Astrocyte (in vitro differentiated cells and primary cell): ENCODE measurements around the gene CASTOR1. TPM values are rescaled to one million over a fixed set of nuclear protein-coding genes. Genes with fewer than 3 reads are reported as not detected.

ENCODE experiments used
- DNase-seq: peaks from one replicate; pipeline ENCODE4 v3.0.0-alpha.2; 2010; ENCODE audit warnings: low read depth
- FAIRE-seq: peaks from 2 replicates; lab custom pipeline; 2011; peaks lifted over from hg19 to GRCh38; lab: Jason Lieb, UNC
- H2AFZ ChIP-seq: 2 replicates; pipeline ENCODE4 v1.6.0; 2012; ENCODE audit warnings: low read depth, low read length, inconsistent platforms
- H3K27ac ChIP-seq: 2 replicates; pipeline ENCODE4 v1.5.1; 2011; ENCODE audit warnings: low read depth, low read length, inconsistent platforms
- H3K27me3 ChIP-seq: 2 replicates; pipeline ENCODE4 v1.6.0; 2011; ENCODE audit warnings: low read length, inconsistent platforms; ENCODE audit not compliant: insufficient read depth
- H3K36me3 ChIP-seq: 2 replicates; pipeline ENCODE4 v1.5.1; 2011; ENCODE audit warnings: low read length, inconsistent platforms; ENCODE audit not compliant: insufficient read depth
- H3K4me1 ChIP-seq: 2 replicates; pipeline ENCODE4 v1.5.1; 2011; ENCODE audit warnings: low read length, inconsistent platforms; ENCODE audit not compliant: insufficient read depth
- H3K4me2 ChIP-seq: 2 replicates; pipeline ENCODE4 v1.6.0; 2012; ENCODE audit warnings: low read length, inconsistent platforms
- H3K4me3 ChIP-seq: 2 replicates; pipeline ENCODE4 v1.5.1; 2011; ENCODE audit warnings: low read depth, mild to moderate bottlenecking, low read length, inconsistent platforms; ENCODE audit not compliant: insufficient read depth
- H3K79me2 ChIP-seq: 2 replicates; pipeline ENCODE4 v1.6.0; 2012; ENCODE audit warnings: mild to moderate bottlenecking, low read length, inconsistent platforms; ENCODE audit not compliant: insufficient read depth
- H3K9ac ChIP-seq: 2 replicates; pipeline ENCODE4 v1.6.0; 2012; ENCODE audit warnings: mild to moderate bottlenecking, low read length, inconsistent platforms
- H3K9me3 ChIP-seq: 2 replicates; pipeline ENCODE4 v1.5.1; 2012; ENCODE audit warnings: low read depth, mild to moderate bottlenecking, low read length, inconsistent platforms; ENCODE audit not compliant: insufficient read depth
- H4K20me1 ChIP-seq: 2 replicates; pipeline ENCODE4 v1.6.0; 2012; ENCODE audit warnings: low read length, inconsistent platforms; ENCODE audit not compliant: insufficient read depth
- H3K27ac Mint-ChIP-seq: one replicate; pipeline ENCODE4 v1.8.0; 2021; ENCODE audit warnings: mild to moderate bottlenecking, mixed read lengths; ENCODE audit not compliant: unreplicated experiment
- H3K27me3 Mint-ChIP-seq: one replicate; pipeline ENCODE4 v1.8.0; 2021; ENCODE audit warnings: low read depth, mixed read lengths; ENCODE audit not compliant: unreplicated experiment
- H3K36me3 Mint-ChIP-seq: one replicate; pipeline ENCODE4 v1.8.0; 2021; ENCODE audit warnings: low read depth, mixed read lengths; ENCODE audit not compliant: unreplicated experiment
- H3K4me1 Mint-ChIP-seq: one replicate; pipeline ENCODE4 v1.8.0; 2021; ENCODE audit warnings: low read depth, mixed read lengths; ENCODE audit not compliant: unreplicated experiment
- H3K4me3 Mint-ChIP-seq: one replicate; pipeline ENCODE4 v1.8.0; 2021; ENCODE audit warnings: mild to moderate bottlenecking, moderate library complexity, mixed read lengths; ENCODE audit not compliant: unreplicated experiment
- H3K9me3 Mint-ChIP-seq: one replicate; pipeline ENCODE4 v1.8.0; 2021; ENCODE audit warnings: mild to moderate bottlenecking, mixed read lengths; ENCODE audit not compliant: unreplicated experiment
- CTCF ChIP-seq: IDR thresholded peaks from 2 replicates; pipeline ENCODE4 v1.5.1; 2011; ENCODE audit warnings: low read depth, mild to moderate bottlenecking, inconsistent platforms, low read length, moderate library complexity; ENCODE audit not compliant: insufficient read depth
- EZH2 ChIP-seq: IDR thresholded peaks from 2 replicates; pipeline ENCODE4 v1.6.1; 2012; ENCODE audit warnings: mild to moderate bottlenecking, low read length, inconsistent platforms; ENCODE audit not compliant: insufficient read depth
- total RNA-seq: library from RNA; stranded (reverse); gene quantifications from 2 replicates; pipeline ENCODE4 v1.2.1, GENCODE V29; 2021

CASTOR1 gene
- total RNA-seq, 1 donor from 2014 or later = 15.2 TPM

GRCh38 chr22:30238136-30238535 is 51.2 kb downstream of the CASTOR1 start:
- Mint-ChIP-seq H3K27ac (peak overlapping the region; percentile 96), H3K9me3 (no peaks in the 10 kb centered on the region), H3K27me3 (no peaks in the 10 kb centered on the region), H3K4me1 (peaks cover 65% of the 10 kb centered on the region), H3K36me3 (peaks cover 15% of the 10 kb centered on the region), H3K4me3 (no peak overlapping the region)
- peak; percentile 74 for DNase-seq
- TF ChIP-seq EZH2 = no peak
- no peak for TF ChIP-seq CTCF
- H3K9ac ChIP-seq = peak overlapping the region; percentile 76
- H3K4me2 ChIP-seq = peak overlapping the region; percentile 19
- H3K4me3 ChIP-seq = no peak overlapping the region
- peak overlapping the region; percentile 92 for H3K27ac ChIP-seq
- no peak overlapping the region for H2AFZ ChIP-seq
- no peaks in the 10 kb centered on the region for H3K27me3 ChIP-seq
- no peak for FAIRE-seq
- peaks cover 21% of the 10 kb centered on the region for H3K79me2 ChIP-seq
- peaks cover 14% of the 10 kb centered on the region for H3K36me3 ChIP-seq
- H3K4me1 ChIP-seq = peaks cover 82% of the 10 kb centered on the region
- no peaks in the 10 kb centered on the region for H3K9me3 ChIP-seq
- peaks cover 13% of the 10 kb centered on the region for H4K20me1 ChIP-seq

- TF ChIP-seq CTCF (no peak), EZH2 (no peak)
- peak overlapping the region; percentile 87 for H3K27ac Mint-ChIP-seq
- peaks cover 6% of the 10 kb centered on the region for H4K20me1 ChIP-seq
- H2AFZ ChIP-seq = no peak overlapping the region
- DNase-seq (no peak), FAIRE-seq (no peak)
- H3K4me1 Mint-ChIP-seq = peaks cover 58% of the 10 kb centered on the region
- no peaks in the 10 kb centered on the region for H3K9me3 Mint-ChIP-seq
- H3K9me3 ChIP-seq = no peaks in the 10 kb centered on the region
- peaks cover 9% of the 10 kb centered on the region for H3K79me2 ChIP-seq
- no peak overlapping the region for H3K4me3 ChIP-seq
- H3K27me3 Mint-ChIP-seq = no peaks in the 10 kb centered on the region
- H3K9ac ChIP-seq = peak overlapping the region; percentile 76
- peak overlapping the region; percentile 92 for H3K27ac ChIP-seq
- no peaks in the 10 kb centered on the region for H3K27me3 ChIP-seq
- H3K36me3 Mint-ChIP-seq = peaks cover 7% of the 10 kb centered on the region
- no peak overlapping the region for H3K4me2 ChIP-seq
- peaks cover 5% of the 10 kb centered on the region for H3K36me3 ChIP-seq
- H3K4me3 Mint-ChIP-seq = peak overlapping the region; percentile 35
- peaks cover 78% of the 10 kb centered on the region for H3K4me1 ChIP-seq
Observed at GRCh38 chr22:30236875-30237274, 52.4 kb downstream of the CASTOR1 start.

- no peak overlapping the region for H3K4me3 Mint-ChIP-seq
- peak; percentile 82 for FAIRE-seq
- no peaks in the 10 kb centered on the region for H4K20me1 ChIP-seq
- peaks cover 55% of the 10 kb centered on the region for H3K4me1 Mint-ChIP-seq
- peak; percentile 97 for DNase-seq
- H3K27me3 ChIP-seq = no peaks in the 10 kb centered on the region
- H3K36me3 Mint-ChIP-seq = peaks cover 4% of the 10 kb centered on the region
- H3K9ac ChIP-seq = peak overlapping the region; percentile 79
- peak overlapping the region; percentile 87 for H3K27ac Mint-ChIP-seq
- no peaks in the 10 kb centered on the region for H3K79me2 ChIP-seq
- no peak overlapping the region for H3K4me3 ChIP-seq
- H3K9me3 ChIP-seq = no peaks in the 10 kb centered on the region
- H3K36me3 ChIP-seq = peaks cover 5% of the 10 kb centered on the region
- H3K27me3 Mint-ChIP-seq = no peaks in the 10 kb centered on the region
- TF ChIP-seq EZH2 = no peak
- no peak for TF ChIP-seq CTCF
- H3K4me2 ChIP-seq = peak overlapping the region; percentile 56
- no peak overlapping the region for H2AFZ ChIP-seq
- H3K4me1 ChIP-seq = peaks cover 67% of the 10 kb centered on the region
- H3K27ac ChIP-seq = peak overlapping the region; percentile 92
- H3K9me3 Mint-ChIP-seq = no peaks in the 10 kb centered on the region
Observed at GRCh38 chr22:30235687-30236170, 53.6 kb downstream of the CASTOR1 start.
